ENCODE measurements around the gene UQCC5.
A peak's percentile ranks its signal among the peaks of the same experiment; 100 is the strongest.

- TF ChIP-seq, protein P1, sequence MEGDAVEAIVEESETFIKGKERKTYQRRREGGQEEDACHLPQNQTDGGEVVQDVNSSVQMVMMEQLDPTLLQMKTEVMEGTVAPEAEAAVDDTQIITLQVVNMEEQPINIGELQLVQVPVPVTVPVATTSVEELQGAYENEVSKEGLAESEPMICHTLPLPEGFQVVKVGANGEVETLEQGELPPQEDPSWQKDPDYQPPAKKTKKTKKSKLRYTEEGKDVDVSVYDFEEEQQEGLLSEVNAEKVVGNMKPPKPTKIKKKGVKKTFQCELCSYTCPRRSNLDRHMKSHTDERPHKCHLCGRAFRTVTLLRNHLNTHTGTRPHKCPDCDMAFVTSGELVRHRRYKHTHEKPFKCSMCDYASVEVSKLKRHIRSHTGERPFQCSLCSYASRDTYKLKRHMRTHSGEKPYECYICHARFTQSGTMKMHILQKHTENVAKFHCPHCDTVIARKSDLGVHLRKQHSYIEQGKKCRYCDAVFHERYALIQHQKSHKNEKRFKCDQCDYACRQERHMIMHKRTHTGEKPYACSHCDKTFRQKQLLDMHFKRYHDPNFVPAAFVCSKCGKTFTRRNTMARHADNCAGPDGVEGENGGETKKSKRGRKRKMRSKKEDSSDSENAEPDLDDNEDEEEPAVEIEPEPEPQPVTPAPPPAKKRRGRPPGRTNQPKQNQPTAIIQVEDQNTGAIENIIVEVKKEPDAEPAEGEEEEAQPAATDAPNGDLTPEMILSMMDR (IDR thresholded peaks at IDR 0.05), result no peak
- TF ChIP-seq POLR2A (IDR thresholded peaks at IDR 0.05) (no peak), POLR2AphosphoS5 (IDR thresholded peaks at IDR 0.05; ENCODE audit: insufficient read depth in 1 of 2, low read depth in 1 of 2) (peak in 1 of 2 donors; percentile 42)
Measured at GRCh38 chr3:52534281-52535183, 1.9 kb upstream of the UQCC5 start.
